HG03175 (cell line): ENCODE results near the gene KIF3C.
"Not testable (repeated sequence)": the region's sequence is repeated elsewhere in the genome, so short reads cannot be mapped to it uniquely, and the experiment has no call there.

Experiments used
- ATAC-seq: cut with Tn5 transposase; IDR thresholded peaks from one replicate; pipeline ENCODE4 v1.9.1; 2021; ENCODE audit warnings: mild to moderate bottlenecking, moderate library complexity; ENCODE audit not compliant: unreplicated experiment

Gene KIF3C

DNA sequence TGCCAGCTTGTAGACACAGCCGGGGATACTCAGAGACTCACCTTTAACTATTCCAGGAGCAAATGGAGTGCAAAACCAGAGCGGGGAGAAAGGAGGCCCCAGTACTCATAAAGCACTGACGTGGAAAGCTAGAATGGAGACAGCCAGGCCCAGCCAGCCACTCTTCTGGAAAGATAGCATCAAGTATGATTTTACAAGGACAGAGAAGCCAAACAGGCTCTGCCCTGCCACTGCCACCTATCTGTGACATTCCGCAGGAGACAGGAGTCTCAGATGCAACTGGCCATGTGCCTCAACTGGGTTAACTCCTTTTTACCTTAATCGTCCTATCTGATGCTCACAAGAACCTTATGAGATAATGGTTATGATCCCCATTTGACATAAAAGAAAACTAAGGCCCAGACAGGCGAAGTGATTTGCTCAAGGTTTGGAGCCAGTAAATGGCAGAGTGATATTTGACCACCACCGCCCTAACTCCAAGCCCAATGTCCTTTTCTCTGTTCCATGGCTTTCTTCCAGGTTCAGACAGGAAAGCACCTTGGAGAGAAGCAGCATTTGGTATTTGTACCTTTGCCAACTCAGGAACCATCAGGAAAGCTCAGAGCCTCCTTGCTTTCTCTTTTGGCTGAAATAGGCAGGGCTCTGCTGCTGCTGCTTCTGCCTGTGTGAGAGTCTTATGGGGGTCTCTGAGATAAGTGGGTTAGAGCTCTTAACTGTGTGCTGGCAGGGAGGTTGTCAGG lies 15.6 kb downstream of the KIF3C start:
- no peak for ATAC-seq

DNA sequence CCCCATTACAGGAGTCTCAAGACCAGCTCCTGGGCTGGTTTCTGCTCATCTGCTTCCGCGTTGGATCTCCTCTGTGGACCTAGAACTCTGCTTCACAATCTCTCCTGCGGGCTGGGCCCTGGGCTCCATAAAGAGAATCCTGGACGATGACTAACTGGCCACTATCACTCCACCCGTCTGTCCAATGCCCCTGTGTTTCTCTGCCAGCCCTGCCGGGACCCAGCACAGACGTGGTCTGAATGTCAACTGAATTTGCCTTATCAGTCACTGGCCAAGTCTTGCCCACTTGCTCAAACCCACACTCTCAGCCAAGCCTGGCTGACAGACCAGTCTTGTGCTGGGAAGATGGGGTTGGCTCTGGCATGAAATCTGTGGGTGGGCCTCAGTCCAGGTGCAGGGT lies 17.4 kb downstream of the KIF3C start:
- ATAC-seq: no peak

GRCh38 chr2:25960920-25961319 lies 21.4 kb downstream of the KIF3C start:
- no peak for ATAC-seq

- ATAC-seq: no peak
These were observed 21.9 kb downstream of the KIF3C start for GRCh38 chr2:25960396-25960795.

DNA sequence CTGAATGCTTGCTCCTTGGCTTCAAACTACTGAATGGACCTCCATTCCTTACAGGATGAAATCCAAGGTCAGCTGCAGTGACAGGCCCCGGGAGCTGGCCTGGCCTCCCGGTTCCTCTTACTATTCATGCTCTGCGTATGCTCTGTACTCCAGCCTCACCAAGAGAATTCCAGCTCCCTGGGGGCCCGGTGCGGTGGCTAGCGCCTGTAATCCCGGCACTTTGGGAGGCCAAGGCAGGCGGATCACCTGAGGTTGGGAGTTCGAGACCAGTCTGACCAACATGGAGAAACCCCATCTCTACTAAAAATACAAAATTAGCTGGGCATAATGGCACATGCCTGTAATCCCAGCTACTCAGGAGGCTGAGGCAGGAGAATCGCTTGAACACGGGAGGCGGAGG lies 23.7 kb downstream of the KIF3C start:
- ATAC-seq: not testable (repeated sequence)

DNA sequence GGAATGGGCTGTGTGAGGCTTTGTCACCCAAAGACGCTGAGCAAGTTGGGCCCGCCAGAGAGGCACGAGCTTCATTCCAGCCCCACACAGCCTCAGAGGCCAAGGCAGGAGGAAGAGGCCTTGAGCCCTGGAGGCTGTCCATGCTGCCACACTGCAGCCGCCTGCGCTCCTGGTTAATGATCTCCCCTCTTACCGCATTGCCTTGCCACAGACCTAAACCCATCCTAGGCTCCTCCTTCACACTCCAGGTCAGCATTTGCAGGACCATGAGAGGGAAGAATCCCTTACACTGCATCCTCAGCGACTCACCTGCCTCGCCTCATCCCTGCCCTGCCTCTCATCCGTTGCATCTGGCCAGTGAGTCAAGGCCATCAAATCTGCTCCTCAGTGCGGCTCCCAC lies 24.6 kb downstream of the KIF3C start:
- no peak for ATAC-seq

GRCh38 chr2:25955869-25956535 lies 26.3 kb downstream of the KIF3C start:
- ATAC-seq: no peak

DNA sequence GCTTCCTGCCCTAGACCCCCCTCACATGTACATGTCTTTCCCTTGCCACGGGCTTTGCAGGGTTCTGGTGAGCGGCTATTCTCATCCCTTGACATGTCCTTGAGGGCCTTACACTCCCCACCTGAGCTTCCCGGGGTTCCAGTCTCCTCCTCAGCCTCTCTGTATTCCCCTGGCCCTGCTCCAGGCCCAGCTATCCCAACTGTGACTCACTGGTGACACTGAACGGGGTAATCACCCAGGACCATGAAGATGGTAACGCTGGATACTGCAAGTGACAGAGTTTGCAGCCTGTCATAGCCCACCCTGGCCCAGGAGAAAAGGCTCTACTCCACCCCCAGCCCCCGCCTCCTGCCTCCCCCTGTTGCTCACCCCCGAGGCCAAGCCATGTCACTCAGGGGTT lies 27.3 kb downstream of the KIF3C start:
- ATAC-seq: no peak

- no peak for ATAC-seq
These were observed 28.0 kb downstream of the KIF3C start for GRCh38 chr2:25954199-25954752.

GRCh38 chr2:25951071-25951547 lies 31.2 kb downstream of the KIF3C start:
- ATAC-seq: peak; percentile 56

DNA sequence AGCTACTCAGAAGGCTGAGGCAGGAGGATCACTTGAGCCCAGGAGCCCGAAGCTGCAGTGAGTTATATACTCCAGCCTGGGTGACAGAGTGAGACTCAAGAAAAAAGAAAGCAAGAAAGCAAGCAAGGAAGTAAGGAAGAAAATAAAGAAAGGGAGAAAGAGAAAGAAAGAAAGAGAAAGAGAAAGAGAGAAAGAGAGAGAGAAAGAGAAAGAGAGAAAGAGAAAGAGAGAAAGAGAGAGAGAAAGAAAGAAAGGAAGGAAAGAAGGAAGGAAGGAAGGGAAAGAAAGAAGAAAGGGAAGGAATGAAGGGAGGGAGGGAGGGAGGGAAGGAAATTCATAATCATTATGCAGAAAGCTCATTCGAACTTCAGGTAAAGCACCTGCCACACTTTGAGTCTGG lies 33.9 kb downstream of the KIF3C start:
- no peak for ATAC-seq

DNA sequence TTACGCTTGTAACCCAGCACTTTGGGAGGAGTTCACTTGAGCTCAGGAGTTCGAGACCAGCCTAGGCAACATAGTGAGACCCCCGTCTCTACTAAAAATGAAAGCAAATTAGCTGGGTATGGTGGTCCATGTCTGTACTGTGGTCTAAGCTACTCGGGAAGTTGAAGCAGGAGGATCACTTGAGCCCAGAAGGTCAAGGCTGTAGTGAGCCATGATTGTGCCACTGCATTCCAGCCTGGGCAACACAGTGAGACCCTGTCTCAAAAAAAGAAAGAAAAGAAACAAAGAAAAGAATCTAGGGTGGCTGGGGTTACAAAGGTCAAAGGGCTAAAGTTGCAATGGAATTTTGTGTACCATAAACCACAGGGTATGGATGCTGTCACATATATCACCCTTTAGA lies 41.3 kb downstream of the KIF3C start:
- ATAC-seq: no peak

- ATAC-seq: no peak
These were observed 43.0 kb downstream of the KIF3C start for GRCh38 chr2:25939257-25939668.

DNA sequence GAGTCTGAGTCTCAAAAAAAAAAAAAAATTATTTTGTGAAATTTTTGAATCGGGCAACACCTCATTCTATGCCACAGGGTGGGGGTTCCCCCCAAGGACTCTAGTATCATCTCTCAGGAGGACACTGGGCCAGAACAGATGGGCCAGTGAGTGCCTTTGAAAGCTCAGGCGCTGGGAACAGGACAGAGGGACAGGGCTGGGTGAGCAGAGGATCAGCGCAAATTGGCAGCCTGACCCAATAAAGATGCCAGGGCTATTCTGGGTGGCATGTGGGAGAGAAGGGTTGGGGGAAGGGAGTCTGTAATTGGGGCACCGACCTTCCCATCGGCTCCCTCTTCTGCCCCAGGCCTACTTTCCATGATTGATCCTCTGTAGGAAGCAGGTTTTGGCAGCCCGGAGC lies 44.0 kb downstream of the KIF3C start:
- no peak for ATAC-seq

DNA sequence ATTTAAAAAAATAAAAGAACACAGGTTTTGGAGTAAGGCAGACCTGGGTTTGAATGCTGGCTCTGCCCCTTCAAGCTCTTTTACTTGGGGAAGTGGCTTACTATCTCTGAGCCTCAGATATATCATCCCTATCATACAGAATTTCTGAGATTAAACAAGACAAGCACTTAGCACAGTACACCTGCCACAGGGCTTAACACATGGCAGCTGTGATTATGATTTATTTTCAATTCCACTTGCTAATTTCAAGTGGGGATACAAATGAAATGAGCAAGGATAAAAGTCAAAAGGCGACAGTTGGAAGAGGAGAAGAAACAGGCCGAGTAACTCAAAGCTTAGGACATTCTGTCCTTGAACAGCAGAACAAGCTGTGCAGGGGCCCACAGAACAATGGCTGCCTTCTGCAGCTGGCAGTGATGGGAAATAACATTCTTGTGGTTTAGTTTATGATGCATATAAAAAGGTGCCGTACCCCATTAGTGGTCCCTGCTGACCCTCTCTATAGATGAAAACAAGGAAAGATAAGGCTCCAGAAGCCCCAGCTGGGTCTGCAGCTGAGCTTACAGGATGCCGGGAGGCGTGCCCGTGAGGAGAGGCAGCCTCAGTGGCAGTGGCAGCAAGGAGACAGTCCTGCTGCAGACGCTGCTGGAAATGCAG lies 45.3 kb downstream of the KIF3C start:
- no peak for ATAC-seq

DNA sequence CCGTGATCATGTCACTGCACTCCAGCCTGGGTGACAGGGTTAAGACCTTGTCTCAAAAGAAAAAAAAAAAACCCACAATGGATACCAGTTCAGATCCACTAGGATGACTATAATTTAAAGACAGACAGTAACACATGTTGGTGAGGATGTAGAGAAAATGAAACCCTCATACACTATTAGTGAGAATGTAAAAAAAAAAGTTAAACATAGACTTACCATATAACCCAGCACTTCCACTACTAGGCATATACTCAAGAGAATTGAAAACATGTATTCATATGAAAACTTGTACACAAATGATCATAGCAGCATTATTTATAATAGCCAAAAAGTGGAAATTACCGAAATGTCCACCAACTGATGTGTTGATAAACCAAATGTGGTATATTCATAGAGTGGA lies 48.7 kb downstream of the KIF3C start:
- ATAC-seq: no peak

- ATAC-seq: no peak
These were observed 52.4 kb downstream of the KIF3C start for GRCh38 chr2:25929789-25930473.

- ATAC-seq: no peak
These were observed 53.6 kb downstream of the KIF3C start for GRCh38 chr2:25928668-25929067.

DNA sequence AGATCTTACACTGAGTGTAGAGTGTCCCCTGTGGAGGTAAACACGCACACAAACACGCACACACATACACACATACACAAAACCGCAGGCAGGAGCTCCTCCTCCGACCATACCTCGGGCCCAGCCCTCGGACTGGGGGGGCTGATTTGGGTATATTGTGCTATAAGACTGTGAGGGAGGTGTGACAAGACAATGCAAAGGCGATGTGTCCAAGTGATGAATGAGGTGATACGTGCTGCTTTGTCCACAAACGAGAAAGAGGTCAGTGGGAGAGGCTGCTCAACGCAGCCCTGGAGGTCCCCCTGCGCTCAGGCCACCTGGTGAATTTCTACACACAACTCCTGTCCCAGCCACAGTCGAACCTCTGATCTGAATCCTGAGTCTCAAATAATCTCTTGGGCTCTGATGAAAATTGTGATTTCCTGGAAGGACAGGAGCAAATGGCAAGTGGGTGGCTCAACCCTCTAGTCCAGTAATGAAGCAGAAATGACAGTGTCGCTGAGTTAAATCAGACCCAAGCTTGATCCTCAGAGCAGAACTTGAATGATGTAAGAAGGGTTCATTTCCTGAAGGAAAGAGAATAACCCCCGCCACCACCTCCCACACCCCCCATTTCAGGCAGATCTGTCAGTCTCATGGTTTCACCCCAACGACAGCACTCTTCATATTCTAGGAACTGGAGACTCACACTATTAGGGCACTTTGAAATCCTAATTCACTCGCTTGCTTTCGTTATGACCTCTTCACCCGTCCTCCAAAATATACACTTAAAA lies 55.1 kb downstream of the KIF3C start:
- ATAC-seq: no peak

DNA sequence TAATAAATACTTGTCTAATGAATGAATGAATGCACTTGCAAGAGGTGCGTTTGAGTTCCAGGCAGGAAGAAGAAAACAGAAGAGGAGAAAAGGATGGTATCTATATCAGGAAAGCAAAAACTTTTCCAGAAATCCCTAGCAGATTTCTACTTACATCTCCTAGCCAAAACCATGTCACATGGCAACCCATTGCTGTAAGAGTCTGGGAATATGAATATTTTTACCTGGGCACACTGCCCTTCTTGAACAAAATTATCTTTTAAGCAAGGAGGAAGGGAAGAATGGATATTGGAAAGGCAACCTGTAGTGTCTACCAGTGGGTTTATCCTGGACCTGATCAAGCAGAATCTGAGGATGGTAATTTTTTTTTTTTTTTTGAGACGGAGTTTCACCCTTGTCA lies 59.8 kb downstream of the KIF3C start:
- no peak for ATAC-seq
